AG10803 (cell line): ENCODE results near the gene OR5M11.
"Not testable (repeated sequence)": the region's sequence is repeated elsewhere in the genome, so short reads cannot be mapped to it uniquely, and the experiment has no call there.

Experiments
- DNase-seq: peaks from one replicate; pipeline ENCODE4 v3.0.0; 2010; ENCODE audit warnings: low read depth
- H3K4me3 ChIP-seq: 2 replicates; pipeline ENCODE4 v1.5.1; 2011; ENCODE audit warnings: mild to moderate bottlenecking, low read length, control low read depth
- CTCF ChIP-seq: conservative IDR thresholded peaks from 2 replicates; pipeline ENCODE4 v1.5.1; 2011; ENCODE audit warnings: mild to moderate bottlenecking, low read length, control low read depth, inconsistent platforms

The OR5M11 gene

GRCh38 chr11:56543157-56543556, at the start of gene OR5M11:
OR5M11 (minus strand) TSS chr11:56543257; CDS start chr11:56543257, 0 bp downstream.
- no peak for TF ChIP-seq CTCF
- H3K4me3 ChIP-seq, result no peak within 1 kb of the TSS
- no peak for DNase-seq

- not testable (repeated sequence) for H3K4me3 ChIP-seq
Observed at GRCh38 chr11:56592088-56592717, 49.1 kb upstream of the OR5M11 start.

GRCh38 chr11:56577621-56578020, 34.6 kb upstream of the OR5M11 start, which contains the start of gene OR5M10:
OR5M10 (minus strand) TSS chr11:56577721; CDS start chr11:56577721, 0 bp downstream.
- DNase-seq, result no peak
- TF ChIP-seq CTCF, result no peak
- H3K4me3 ChIP-seq, result no peak within 1 kb of the TSS

More at GRCh38 chr11:56592088-56592717, 49.1 kb upstream of the OR5M11 start:
- not testable (repeated sequence) for DNase-seq

- no peak for DNase-seq
- no peak overlapping the region for H3K4me3 ChIP-seq
- no peak for TF ChIP-seq CTCF
Observed at GRCh38 chr11:56558574-56558973, 15.5 kb upstream of the OR5M11 start.

- H3K4me3 ChIP-seq, DNase-seq: not testable (repeated sequence)
Observed at GRCh38 chr11:56554691-56555090, 11.6 kb upstream of the OR5M11 start.

- no peak overlapping the region for H3K4me3 ChIP-seq
- no peak for TF ChIP-seq CTCF
- no peak for DNase-seq
Observed at GRCh38 chr11:56545531-56545930, 2.5 kb upstream of the OR5M11 start.

- DNase-seq, result no peak
- no peak for TF ChIP-seq CTCF
- H3K4me3 ChIP-seq, result no peak overlapping the region
Observed at GRCh38 chr11:56543739-56544138, 682 bp upstream of the OR5M11 start.

- H3K4me3 ChIP-seq, result no peak overlapping the region
- no peak for TF ChIP-seq CTCF
- no peak for DNase-seq
Observed at GRCh38 chr11:56533054-56533740, 9.9 kb downstream of the OR5M11 start.
